ENCODE measurements around the gene TVP23C. TPM values are rescaled to one million over a fixed set of nuclear protein-coding genes. Genes with fewer than 3 reads are reported as not detected.

The TVP23C gene
- total RNA-seq, 1 experiment from 2014 or later, result 32.2 TPM

DNA sequence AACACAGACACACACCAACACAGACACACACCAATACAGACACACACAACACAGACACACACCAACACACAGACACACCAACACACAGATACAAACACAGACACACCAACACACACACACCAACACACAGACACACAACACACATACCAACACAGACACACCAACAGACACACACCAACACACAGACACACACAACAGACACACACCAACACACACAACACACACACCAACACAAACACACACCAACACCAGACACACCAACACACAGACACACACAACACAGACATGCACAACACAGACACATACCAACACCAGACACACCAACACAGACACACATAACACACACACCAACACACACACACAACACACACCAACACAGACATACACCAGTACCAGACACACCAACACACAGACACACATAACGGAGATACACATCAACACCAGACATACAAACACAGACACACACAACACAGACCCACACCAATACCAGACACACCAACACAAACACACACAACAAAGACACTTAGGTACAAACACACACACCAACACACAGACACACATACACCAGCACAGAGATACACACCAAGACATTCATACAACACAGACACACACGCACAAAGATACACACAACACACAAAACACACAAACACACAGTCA, 98.1 kb downstream of the TVP23C start:
- no peak for DNase-seq (ENCODE audit: low spot score)

DNA sequence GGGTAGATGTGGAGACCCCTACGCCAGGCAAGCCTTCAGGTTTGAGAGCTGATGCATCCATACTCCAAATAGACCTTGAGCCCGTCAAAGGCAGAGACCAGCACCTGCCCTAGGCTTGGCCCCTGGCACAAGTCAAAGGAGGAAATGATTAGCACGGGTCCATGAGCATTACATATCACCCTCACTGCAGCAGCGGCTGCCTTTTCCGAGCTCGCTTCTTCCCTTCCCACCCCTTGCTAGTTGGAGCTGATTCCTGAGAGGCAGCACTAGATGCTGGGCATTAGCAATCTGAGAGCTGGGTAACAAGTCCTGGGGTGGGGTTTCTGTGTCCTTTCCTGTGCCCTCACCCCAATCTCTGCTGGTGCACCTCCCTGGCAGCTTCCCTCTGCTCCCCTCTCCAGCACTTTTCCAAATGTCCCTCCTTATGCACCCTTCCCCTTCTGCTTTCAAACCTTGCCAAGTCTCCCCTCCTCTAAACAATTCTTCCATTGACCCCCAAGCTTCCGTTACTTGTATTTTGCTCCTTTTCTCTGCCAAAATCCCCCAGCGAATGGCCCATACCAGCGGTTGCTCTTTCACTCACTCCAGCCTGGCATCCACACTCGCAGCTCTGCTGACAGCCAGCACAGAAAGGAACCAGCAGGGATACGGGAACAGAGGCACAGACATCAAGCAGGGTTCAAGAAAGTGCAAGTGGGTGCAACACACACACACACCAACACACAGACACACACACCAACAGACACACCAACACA, 98.9 kb downstream of the TVP23C start:
- no peak for DNase-seq (ENCODE audit: low spot score)

- DNase-seq (ENCODE audit: low spot score), result peak; percentile 51
Observed at GRCh38 chr17:15462976-15463772, 100.1 kb downstream of the TVP23C start.

- no peak for DNase-seq (ENCODE audit: low spot score)
Observed at GRCh38 chr17:15457723-15458094, 105.6 kb downstream of the TVP23C start.

GRCh38 chr17:15456972-15457722, 106.1 kb downstream of the TVP23C start:
- DNase-seq (ENCODE audit: low spot score), result peak; percentile 65

DNA sequence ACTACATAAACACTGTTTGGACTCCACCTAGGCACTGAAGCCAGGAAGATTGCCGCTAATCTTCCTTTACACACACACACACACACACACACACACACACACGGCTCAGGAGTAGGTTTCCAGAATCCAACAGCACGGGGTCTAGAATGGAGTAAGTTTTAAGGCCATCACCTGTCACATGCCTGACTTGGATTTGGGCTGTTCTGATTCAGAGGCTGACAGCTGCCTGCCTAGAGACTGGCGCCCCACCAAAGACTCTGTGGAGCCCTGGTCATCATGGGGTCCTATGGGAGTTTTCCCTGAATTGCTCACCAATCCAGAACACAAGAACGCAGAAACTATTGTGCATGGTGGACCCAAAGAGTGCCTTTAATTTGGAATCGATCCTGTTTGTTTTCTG, 106.8 kb downstream of the TVP23C start:
- DNase-seq (ENCODE audit: low spot score), result no peak

DNA sequence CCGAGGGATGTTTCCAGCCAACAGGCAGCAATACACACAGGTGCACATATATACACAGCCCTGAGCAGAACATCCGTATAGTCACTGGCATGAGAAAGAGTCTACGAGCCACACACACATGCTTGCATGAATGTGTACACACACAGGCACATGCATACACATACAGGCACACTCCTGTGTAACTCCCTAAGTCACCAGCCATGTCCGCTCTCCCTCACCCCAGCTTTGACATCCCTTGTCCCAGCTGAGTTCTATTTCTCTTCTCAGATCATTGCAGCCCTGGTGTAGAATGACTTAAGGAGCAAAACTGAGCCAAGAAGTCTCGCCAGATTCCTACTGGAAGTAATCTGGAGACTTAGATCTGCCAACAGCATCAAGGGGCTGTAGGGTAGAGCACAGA, 108.9 kb downstream of the TVP23C start:
- no peak for DNase-seq (ENCODE audit: low spot score)

DNA sequence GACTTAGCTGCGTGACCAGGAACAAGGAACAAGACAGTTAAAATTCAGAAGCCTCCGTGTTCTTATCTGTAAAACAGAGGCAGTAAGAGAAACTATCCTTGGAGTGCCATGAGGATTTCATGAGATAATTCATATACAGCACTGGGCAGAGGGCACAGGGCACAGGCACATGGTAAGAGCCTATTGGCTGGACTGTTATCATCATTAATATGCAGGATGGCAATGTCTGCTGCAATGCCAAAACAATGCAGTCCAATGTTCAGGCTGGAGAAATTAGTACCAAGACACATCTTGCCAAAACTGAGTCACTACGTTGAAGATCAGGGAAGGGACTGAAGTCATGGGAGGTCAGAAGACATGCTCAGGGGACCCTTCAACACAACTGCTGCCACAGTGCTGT, 109.5 kb downstream of the TVP23C start:
- DNase-seq (ENCODE audit: low spot score), result no peak

DNA sequence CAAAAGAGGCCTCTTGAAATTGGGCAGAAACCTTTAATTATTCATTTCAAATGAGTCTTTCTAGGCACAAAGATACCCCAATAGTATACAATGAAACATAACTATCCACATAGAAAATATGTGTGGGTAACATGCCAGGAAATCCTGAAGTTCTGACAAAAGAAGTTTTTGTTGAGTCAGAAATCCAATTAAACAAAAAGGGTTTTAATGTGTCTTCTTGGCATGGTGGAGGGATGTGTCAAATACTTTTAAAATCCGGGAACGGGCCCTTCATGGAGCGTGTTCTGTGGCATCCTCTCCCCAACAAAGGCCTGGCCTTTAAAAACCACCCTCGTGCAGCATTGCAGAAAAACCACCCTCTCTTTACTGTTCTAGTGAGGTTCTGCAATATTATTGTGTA, 110.0 kb downstream of the TVP23C start:
- no peak for DNase-seq (ENCODE audit: low spot score)

DNA sequence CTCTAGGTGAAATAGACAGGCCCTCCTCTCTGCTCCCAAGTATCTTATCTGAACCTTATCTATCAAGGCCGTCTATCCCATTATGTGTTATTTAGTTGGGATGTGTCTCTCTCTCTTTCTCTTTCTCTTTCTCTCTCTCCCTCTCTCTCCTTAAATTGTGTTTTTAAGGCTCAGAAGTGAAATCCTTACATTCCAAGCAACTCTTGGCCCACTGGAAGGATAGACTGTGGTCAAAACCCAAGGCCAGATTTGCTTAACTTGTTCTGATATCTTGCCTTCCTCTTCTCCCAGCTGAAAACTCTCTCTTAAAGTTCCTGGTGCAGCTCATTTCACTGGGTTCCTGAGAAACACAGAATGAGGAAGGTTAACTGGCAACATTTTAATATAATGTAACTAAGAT, 110.5 kb downstream of the TVP23C start:
- no peak for DNase-seq (ENCODE audit: low spot score)

Other genes starting within 250 kb of the TVP23C start
- gene TEKT3, start 221.9 kb downstream of the TVP23C start, total RNA-seq (2014; rRNA removed; shearing (Covaris generic)), result not detected in 2 replicates
- gene CDRT4, start 95.9 kb downstream of the TVP23C start, total RNA-seq (2014; rRNA removed; shearing (Covaris generic)), result 0.96 TPM in 1 of 2 replicates, not detected in the other
- 2.7 and 4.8 TPM in 2 replicates for gene FBXW10B, start 56.2 kb upstream of the TVP23C start, total RNA-seq (2014; rRNA removed; shearing (Covaris generic))
- 153 and 163 TPM in 2 replicates for gene TRIM16, start 120.8 kb upstream of the TVP23C start, total RNA-seq (2014; rRNA removed; shearing (Covaris generic))
- 49.1 and 97.4 TPM in 2 replicates for gene ZNF286A, start 136.3 kb upstream of the TVP23C start, total RNA-seq (2014; rRNA removed; shearing (Covaris generic))
- gene TBC1D26, start 168.8 kb upstream of the TVP23C start, total RNA-seq (2014; rRNA removed; shearing (Covaris generic)), result not detected in 2 replicates